Measurements from ENCODE around the gene TIAM2.

GRCh38 chr6:154996016-154996590 lies 988 bp downstream of the TIAM2 start:
- TF ChIP-seq CTCF (IDR thresholded peaks at IDR 0.05; ENCODE audit: borderline replicate concordance, extremely low read depth, low read length, poor library complexity, severe bottlenecking), result no peak
- TF ChIP-seq EZH2 (IDR thresholded peaks at IDR 0.05; ENCODE audit: borderline replicate concordance, low read depth, low read length, severe bottlenecking), result no peak

All from DND-41 (cell line).